Stomach (tissue), 4 donors: ENCODE measurements around the gene ATG9B.

Source experiments
- EP300 ChIP-seq: sonication (generic); formaldehyde crosslinking; IDR thresholded peaks from one replicate; pipeline ENCODE4 v1.6.1; 2017; ENCODE audit warnings: antibody characterized with exemption
- POLR2A ChIP-seq, 4 donors: fragments of 450-650 bp; IDR thresholded peaks; one replicate each; pipeline ENCODE4 v1.6.1; 2016; ENCODE audit warnings: antibody characterized with exemption in 4 of 4, control low read depth in 2 of 4, mild to moderate bottlenecking in 1 of 4, moderate library complexity in 1 of 4
- TF ChIP-seq, protein P1 (sequence below), 7 experiments: fragments of 450-650 bp in 4 of 7; fragments of 200-600 bp in 3 of 7; sonication (generic) in 3 of 7; IDR thresholded peaks; one replicate each; pipeline ENCODE4 v1.5.1; 2016 to 2019; ENCODE audit warnings: antibody characterized with exemption in 7 of 7, control low read depth in 2 of 7, mild to moderate bottlenecking in 1 of 7

DNA sequence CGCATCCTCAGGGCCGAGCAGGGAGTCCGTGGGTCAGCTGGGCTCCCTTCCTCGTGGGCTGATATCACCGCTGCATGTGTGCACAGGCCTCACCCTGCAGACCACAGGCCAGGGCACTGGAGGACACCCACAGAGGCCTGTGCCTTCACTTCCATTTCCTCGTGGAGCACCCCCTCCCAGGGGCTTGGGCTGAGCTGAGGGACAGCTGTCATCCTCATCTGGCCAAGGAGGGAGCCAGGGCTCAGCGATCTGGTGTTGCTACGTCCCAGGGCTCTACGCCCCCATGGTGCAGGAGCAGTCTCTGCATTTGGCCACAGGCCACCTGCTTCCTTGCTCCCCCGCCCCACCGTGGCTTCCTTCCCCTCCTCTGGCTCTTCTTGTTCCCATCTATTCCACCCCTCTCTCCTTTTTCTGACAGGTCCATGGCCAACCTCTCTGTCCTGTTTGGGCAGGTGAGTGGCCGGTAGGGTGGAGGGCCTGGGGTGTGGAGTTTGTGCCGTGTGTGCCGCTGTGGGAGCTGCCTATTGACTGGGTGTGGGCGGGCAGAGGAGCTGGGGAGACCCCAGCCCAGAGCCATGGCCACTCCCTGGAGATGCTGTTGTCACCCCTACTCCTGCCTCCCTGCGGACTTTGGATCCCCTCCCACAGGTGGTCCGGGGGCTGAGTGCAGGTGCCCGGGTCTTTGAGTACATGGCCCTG is 15.7 kb upstream of the ATG9B start:
- TF ChIP-seq, protein P1, sequence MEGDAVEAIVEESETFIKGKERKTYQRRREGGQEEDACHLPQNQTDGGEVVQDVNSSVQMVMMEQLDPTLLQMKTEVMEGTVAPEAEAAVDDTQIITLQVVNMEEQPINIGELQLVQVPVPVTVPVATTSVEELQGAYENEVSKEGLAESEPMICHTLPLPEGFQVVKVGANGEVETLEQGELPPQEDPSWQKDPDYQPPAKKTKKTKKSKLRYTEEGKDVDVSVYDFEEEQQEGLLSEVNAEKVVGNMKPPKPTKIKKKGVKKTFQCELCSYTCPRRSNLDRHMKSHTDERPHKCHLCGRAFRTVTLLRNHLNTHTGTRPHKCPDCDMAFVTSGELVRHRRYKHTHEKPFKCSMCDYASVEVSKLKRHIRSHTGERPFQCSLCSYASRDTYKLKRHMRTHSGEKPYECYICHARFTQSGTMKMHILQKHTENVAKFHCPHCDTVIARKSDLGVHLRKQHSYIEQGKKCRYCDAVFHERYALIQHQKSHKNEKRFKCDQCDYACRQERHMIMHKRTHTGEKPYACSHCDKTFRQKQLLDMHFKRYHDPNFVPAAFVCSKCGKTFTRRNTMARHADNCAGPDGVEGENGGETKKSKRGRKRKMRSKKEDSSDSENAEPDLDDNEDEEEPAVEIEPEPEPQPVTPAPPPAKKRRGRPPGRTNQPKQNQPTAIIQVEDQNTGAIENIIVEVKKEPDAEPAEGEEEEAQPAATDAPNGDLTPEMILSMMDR (IDR thresholded peaks at IDR 0.05), result no peak
- TF ChIP-seq POLR2A (IDR thresholded peaks at IDR 0.05), result no peak
- no peak for TF ChIP-seq EP300
